ENCODE data around the gene RALGPS1.

DNA sequence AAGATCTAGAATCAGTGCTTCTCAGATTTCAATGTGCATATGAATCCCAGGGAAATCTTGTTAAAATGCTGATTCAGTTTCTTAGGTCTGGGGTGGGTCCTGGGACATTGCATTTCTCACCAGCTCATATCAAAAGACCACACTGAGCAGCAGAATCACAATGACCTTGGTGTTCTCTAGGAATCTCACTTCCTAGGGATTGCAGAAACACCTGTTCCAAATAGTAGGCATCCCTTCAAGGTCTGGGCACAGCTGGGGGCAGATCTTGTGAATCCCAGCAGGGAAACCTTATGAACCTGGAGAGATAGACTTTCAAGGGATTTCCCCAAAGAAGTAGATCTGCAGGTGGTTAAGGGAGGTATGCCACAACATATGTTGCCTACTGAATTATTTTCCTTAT, 341.1 kb downstream of the RALGPS1 start:
- TF ChIP-seq, protein P1, sequence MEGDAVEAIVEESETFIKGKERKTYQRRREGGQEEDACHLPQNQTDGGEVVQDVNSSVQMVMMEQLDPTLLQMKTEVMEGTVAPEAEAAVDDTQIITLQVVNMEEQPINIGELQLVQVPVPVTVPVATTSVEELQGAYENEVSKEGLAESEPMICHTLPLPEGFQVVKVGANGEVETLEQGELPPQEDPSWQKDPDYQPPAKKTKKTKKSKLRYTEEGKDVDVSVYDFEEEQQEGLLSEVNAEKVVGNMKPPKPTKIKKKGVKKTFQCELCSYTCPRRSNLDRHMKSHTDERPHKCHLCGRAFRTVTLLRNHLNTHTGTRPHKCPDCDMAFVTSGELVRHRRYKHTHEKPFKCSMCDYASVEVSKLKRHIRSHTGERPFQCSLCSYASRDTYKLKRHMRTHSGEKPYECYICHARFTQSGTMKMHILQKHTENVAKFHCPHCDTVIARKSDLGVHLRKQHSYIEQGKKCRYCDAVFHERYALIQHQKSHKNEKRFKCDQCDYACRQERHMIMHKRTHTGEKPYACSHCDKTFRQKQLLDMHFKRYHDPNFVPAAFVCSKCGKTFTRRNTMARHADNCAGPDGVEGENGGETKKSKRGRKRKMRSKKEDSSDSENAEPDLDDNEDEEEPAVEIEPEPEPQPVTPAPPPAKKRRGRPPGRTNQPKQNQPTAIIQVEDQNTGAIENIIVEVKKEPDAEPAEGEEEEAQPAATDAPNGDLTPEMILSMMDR (IDR thresholded peaks at IDR 0.05; ENCODE audit: low read length): no peak
- TF ChIP-seq EZH2phosphoT487 (IDR thresholded peaks at IDR 0.05; ENCODE audit: low read length) (no peak), EZH2 (optimal IDR thresholded peaks at IDR 0.05; ENCODE audit: low read depth, low read length) (no peak)
